IMR-90 (cell line): Measurements from ENCODE around the gene DPYD. TPM values are rescaled to one million over a fixed set of nuclear protein-coding genes. Genes with fewer than 3 reads are reported as not detected.

Experiments
- ATAC-seq: fragments of 200-7000 bp; cut with Tn5 transposase; 2 replicates; pipeline ENCODE4 v1.9.1; 2020; ENCODE audit warnings: low read depth, mild to moderate bottlenecking, moderate library complexity
- BruUV-seq: library from RNA; stranded (reverse); fragments of 400-500 nt; replicated peaks from 2 replicates; lab custom pipeline; 2021; lab: Mats Ljungman, UMichigan
- CTCF ChIA-PET: fragments of 300-600 bp; formaldehyde crosslinking; extraction: SDS; loops from one replicate; lab custom pipeline; 2021; ENCODE audit warnings: antibody characterized with exemption; lab: Yijun Ruan, JAX
- POLR2A ChIA-PET: fragments of 300-600 bp; sonication (Branson Sonifier 250); formaldehyde crosslinking; loops from one replicate; lab custom pipeline; 2022; ENCODE audit warnings: antibody characterized with exemption; ENCODE audit not compliant: unreplicated experiment; lab: Charles Lee
- DNase-seq: peaks from one replicate; pipeline ENCODE4 v3.0.0; 2013
- H2AFZ ChIP-seq: replicated peaks from 2 replicates; pipeline ENCODE3; 2013; ENCODE audit warnings: low read length, mild to moderate bottlenecking; ENCODE audit not compliant: poor library complexity
- H2AK5ac ChIP-seq: 2 replicates; pipeline ENCODE4 v1.6.1; 2013; ENCODE audit warnings: low read depth, low read length, inconsistent platforms
- H2AK9ac ChIP-seq: replicated peaks from 2 replicates; pipeline ENCODE3; 2013; ENCODE audit warnings: mild to moderate bottlenecking, low read depth, low read length, moderate library complexity; ENCODE audit not compliant: poor library complexity
- H2BK120ac ChIP-seq: 2 replicates; pipeline ENCODE4 v1.6.1; 2013; ENCODE audit warnings: low read depth, low read length, inconsistent platforms
- H2BK15ac ChIP-seq: 3 replicates; pipeline ENCODE4 v1.6.1; 2013; ENCODE audit warnings: low read depth, low read length, inconsistent platforms
- H2BK20ac ChIP-seq: 2 replicates; pipeline ENCODE4 v1.6.1; 2013; ENCODE audit warnings: low read depth, mild to moderate bottlenecking, inconsistent platforms, low read length, moderate library complexity
- H2BK5ac ChIP-seq: 2 replicates; pipeline ENCODE4 v1.6.1; 2013; ENCODE audit warnings: mild to moderate bottlenecking, low read depth, low read length, inconsistent platforms; ENCODE audit not compliant: poor library complexity, severe bottlenecking
- H3K14ac ChIP-seq: replicated peaks from 2 replicates; pipeline ENCODE4 v1.6.1; 2013; ENCODE audit warnings: low read depth, low read length, inconsistent platforms
- H3K18ac ChIP-seq: 2 replicates; pipeline ENCODE4 v1.6.1; 2013; ENCODE audit warnings: low read depth, low read length, control low read depth
- H3K23ac ChIP-seq: 2 replicates; pipeline ENCODE4 v1.6.1; 2013; ENCODE audit warnings: low read depth, low read length, inconsistent platforms
- H3K27ac ChIP-seq: 2 replicates; pipeline ENCODE4 v1.5.1; 2013; ENCODE audit warnings: mild to moderate bottlenecking, control low read depth, low read length; ENCODE audit not compliant: insufficient read depth
- H3K27me3 ChIP-seq: 2 replicates; pipeline ENCODE4 v1.6.1; 2013; ENCODE audit warnings: low read length; ENCODE audit not compliant: control insufficient read depth, insufficient read depth
- H3K36me3 ChIP-seq: 2 replicates; pipeline ENCODE4 v1.6.1; 2013; ENCODE audit warnings: low read length, mixed read lengths; ENCODE audit not compliant: control insufficient read depth, insufficient read depth
- H3K4ac ChIP-seq: 2 replicates; pipeline ENCODE4 v1.6.1; 2013; ENCODE audit warnings: low read depth, low read length, inconsistent platforms
- H3K4me1 ChIP-seq: 2 replicates; pipeline ENCODE4 v1.6.1; 2013; ENCODE audit warnings: low read length, mixed read lengths; ENCODE audit not compliant: control insufficient read depth, insufficient read depth
- H3K4me2 ChIP-seq: 2 replicates; pipeline ENCODE4 v1.6.1; 2013; ENCODE audit warnings: low read depth, mild to moderate bottlenecking, control low read depth, low read length, moderate library complexity
- H3K4me3 ChIP-seq: 2 replicates; pipeline ENCODE4 v1.5.1; 2013; ENCODE audit warnings: low read depth, mild to moderate bottlenecking, control low read depth, low read length, moderate library complexity; ENCODE audit not compliant: insufficient read depth
- H3K56ac ChIP-seq: 2 replicates; pipeline ENCODE4 v1.6.1; 2013; ENCODE audit warnings: low read length, inconsistent platforms; ENCODE audit not compliant: insufficient read depth; ENCODE audit errors: extremely low read depth
- H3K79me1 ChIP-seq, 2 experiments: 2 replicates each; pipeline ENCODE4 v1.6.1; 2013; ENCODE audit warnings: low read length in 2 of 2, inconsistent platforms in 1 of 2, low read depth in 1 of 2
- H3K9ac ChIP-seq: 2 replicates; pipeline ENCODE4 v1.6.1; 2013; ENCODE audit warnings: low read depth, low read length, control low read depth
- H3K9me1 ChIP-seq: 2 replicates; pipeline ENCODE4 v1.6.1; 2013; ENCODE audit warnings: low read length, inconsistent platforms; ENCODE audit not compliant: insufficient read depth
- H3K9me3 ChIP-seq: 2 replicates; pipeline ENCODE4 v1.6.1; 2013; ENCODE audit warnings: low read length; ENCODE audit not compliant: control insufficient read depth, insufficient read depth
- H4K20me1 ChIP-seq: 2 replicates; pipeline ENCODE4 v1.6.1; 2013; ENCODE audit warnings: low read length, inconsistent platforms; ENCODE audit not compliant: insufficient read depth
- H4K5ac ChIP-seq: 2 replicates; pipeline ENCODE4 v1.6.1; 2013; ENCODE audit warnings: mild to moderate bottlenecking, low read depth, low read length, control low read depth
- H4K8ac ChIP-seq, 2 experiments: 2 replicates each; pipeline ENCODE4 v1.6.1; 2013; ENCODE audit warnings: low read depth in 2 of 2, low read length in 2 of 2, control low read depth in 1 of 2, inconsistent platforms in 1 of 2
- H4K91ac ChIP-seq: 2 replicates; pipeline ENCODE4 v1.6.1; 2013; ENCODE audit warnings: low read depth, low read length, inconsistent platforms; ENCODE audit not compliant: insufficient read depth
- BHLHE40 ChIP-seq: fragments of 150-350 bp; IDR thresholded peaks from 2 replicates; pipeline ENCODE4 v1.6.1; 2016; ENCODE audit warnings: mild to moderate bottlenecking, low read depth, low read length
- CTCF ChIP-seq: conservative IDR thresholded peaks from 2 replicates; pipeline ENCODE4 v1.5.1; 2012; ENCODE audit warnings: mild to moderate bottlenecking, low read depth, low read length, improper control_type of control experiment
- ELK1 ChIP-seq: fragments of 150-350 bp; IDR thresholded peaks from 2 replicates; pipeline ENCODE4 v1.6.1; 2016; ENCODE audit warnings: low read depth, mild to moderate bottlenecking, low read length, moderate library complexity, borderline replicate concordance
- MAFK ChIP-seq: IDR thresholded peaks from 2 replicates; pipeline ENCODE4 v1.6.1; 2012; ENCODE audit warnings: low read depth, low read length, improper control_type of control experiment
- MAZ ChIP-seq: IDR thresholded peaks from 2 replicates; pipeline ENCODE4 v1.6.1; 2012; ENCODE audit warnings: low read depth, mild to moderate bottlenecking, low read length, improper control_type of control experiment, moderate library complexity, borderline replicate concordance
- NFE2L2 ChIP-seq: fragments of 150-350 bp; IDR thresholded peaks from 2 replicates; pipeline ENCODE4 v1.6.1; 2016; ENCODE audit warnings: low read depth, mild to moderate bottlenecking, low read length
- RAD21 ChIP-seq: IDR thresholded peaks from 2 replicates; pipeline ENCODE4 v1.6.1; 2012; ENCODE audit warnings: low read length, improper control_type of control experiment
- WGBS, 2 experiments: methylation state at CpG; one replicate each; pipeline versions ENCODE4 v1.1.5 to v1.1.7; 2013; ENCODE audit warnings: missing lambda C conversion rate in 2 of 2; ENCODE audit not compliant: insufficient read length in 1 of 2; ENCODE audit errors: extremely low coverage in 2 of 2; 5-methylcytosine and 5-hydroxymethylcytosine counted together
- dilution Hi-C: fragments of 300-500 bp; cut with HindIII; formaldehyde crosslinking; loops from one replicate; pipeline ENCODE4 v1.14.3; 2018; ENCODE audit warnings: low sequenced_read_pairs; ENCODE audit not compliant: unreplicated experiment
- in situ Hi-C: fragments of 300-500 bp; cut with MboI; formaldehyde crosslinking; loops from 3 replicates; pipeline ENCODE4 v1.14.3; 2019; ENCODE audit warnings: low sequenced_read_pairs, inconsistent platforms, mixed read lengths
- intact Hi-C: fragments of 100-400 bp; cut with micrococcal nuclease; formaldehyde crosslinking; loops from 2 replicates; pipeline ENCODE4 v1.10.0; 2022
- polyA plus RNA-seq, 3 experiments: library from polyadenylated mRNA; depleted of rRNA; stranded (reverse); fragments of >200 nt; gene quantifications; 2 replicates each; pipeline ENCODE4 v1.2.3, GENCODE V29; 2012; ENCODE audit warnings: low replicate concordance in 1 of 3
- total RNA-seq: library from RNA; depleted of rRNA; stranded (reverse); fragments of >200 nt; gene quantifications from 2 replicates; pipeline ENCODE4 v1.2.3, GENCODE V29; 2012

The DPYD gene
- total and polyA plus RNA-seq, 2 of the 4 experiments (the other 2 are of a cell fraction) = 9.3 to 47.3 TPM

GRCh38 chr1:97160818-97161217 is 760.0 kb downstream of the DPYD start:
- H4K20me1 ChIP-seq = no peaks in the 10 kb centered on the region
- no peaks in the 10 kb centered on the region for H3K36me3 ChIP-seq
- no peak overlapping the region for H3K27ac ChIP-seq
- no peak overlapping the region for H3K18ac ChIP-seq
- H2AK9ac ChIP-seq = no peak overlapping the region
- H3K4me1 ChIP-seq = peaks cover 2% of the 10 kb centered on the region; the same call in 1 of the 2 replicates
- in situ Hi-C loops = no loop called here
- H2BK20ac ChIP-seq = no peak overlapping the region
- H4K5ac ChIP-seq = no peak overlapping the region
- no TSS peak for BruUV-seq
- H3K27me3 ChIP-seq = no peaks in the 10 kb centered on the region
- no peak for TF ChIP-seq RAD21
- no peak for TF ChIP-seq ELK1
- TF ChIP-seq MAZ = no peak
- TF ChIP-seq CTCF = no peak
- no peak for TF ChIP-seq BHLHE40
- no peak for TF ChIP-seq NFE2L2
- TF ChIP-seq MAFK = no peak
- no peak overlapping the region for H2BK15ac ChIP-seq
- no peak overlapping the region for H4K91ac ChIP-seq
- H3K9me3 ChIP-seq = peaks cover 2% of the 10 kb centered on the region; the same call in 1 of the 2 replicates
- peak; percentile 40; the same call in 1 of the 2 replicates for ATAC-seq
- 0 out of 4 replicates have a peak overlapping the region, but pooled peaks of 1 of the 2 experiments have one; percentile 4 for H4K8ac ChIP-seq
- WGBS, 2 experiments = 0% methylated on average over 2 of the region's 4 CpGs; no CpG with 5 or more reads in 1 of the 2 experiments
- H2AK5ac ChIP-seq = no peak overlapping the region
- no peak overlapping the region for H3K4me3 ChIP-seq
- intact Hi-C loops = no loop called here
- no peak overlapping the region for H3K4me2 ChIP-seq
- no peak overlapping the region for H2BK120ac ChIP-seq
- no peak overlapping the region; the same call in 1 of the 2 replicates for H3K14ac ChIP-seq
- H2BK5ac ChIP-seq = no peak overlapping the region
- no peak overlapping the region for H3K23ac ChIP-seq
- H3K56ac ChIP-seq = no peak overlapping the region
- no peaks in the 10 kb centered on the region for H3K9me1 ChIP-seq
- ChIA-PET POLR2A (no interaction called here), CTCF (no interaction called here)
- H2AFZ ChIP-seq = no peak overlapping the region
- H3K9ac ChIP-seq = no peak overlapping the region
- peak; percentile 17 for DNase-seq
- dilution Hi-C loops = no loop called here
- H3K79me1 ChIP-seq = no peaks in the 10 kb centered on the region
- H3K4ac ChIP-seq = no peak overlapping the region
